Lower leg skin (tissue), 3 donors: ENCODE measurements around the gene KIF5C.

Experiments
- CTCF ChIP-seq, 3 donors: fragments of 450-650 bp; IDR thresholded peaks; one replicate each; pipeline ENCODE4 v1.5.1; 2016; ENCODE audit warnings: antibody characterized with exemption in 3 of 3, mild to moderate bottlenecking in 3 of 3, moderate library complexity in 2 of 3
- POLR2A ChIP-seq, 2 donors: fragments of 450-650 bp; IDR thresholded peaks; one replicate each; pipeline ENCODE4 v1.6.1; 2016 to 2017; ENCODE audit warnings: antibody characterized with exemption in 2 of 2, mild to moderate bottlenecking in 1 of 2, moderate library complexity in 1 of 2

- TF ChIP-seq CTCF (IDR thresholded peaks at IDR 0.05) (no peak), POLR2A (IDR thresholded peaks at IDR 0.05) (no peak)
Observed at GRCh38 chr2:149021271-149021719, 146.3 kb downstream of the KIF5C start.
